Activated naive CD8-positive, alpha-beta T cell treated with anti-CD3 and anti-CD28 coated beads, Interleukin-2, amount 10 ng/mL, durations not matched to agents 7 days and 5 days (primary cell): ENCODE measurements around the gene CALN1. TPM values are rescaled to one million over a fixed set of nuclear protein-coding genes. Genes with fewer than 3 reads are reported as not detected.
"Not testable (repeated sequence)": the region's sequence is repeated elsewhere in the genome, so short reads cannot be mapped to it uniquely, and the experiment has no call there.

Source experiments
- ATAC-seq: fragments of 150-1000 bp; cut with Tn5 transposase; one replicate; pipeline ENCODE4 v1.10.0; 2021; ENCODE audit warnings: low read depth, moderate library complexity
- POLR2A ChIA-PET: fragments of 350-600 bp; sonication (Branson Sonifier 250); formaldehyde crosslinking; loops from one replicate; lab custom pipeline; 2021; ENCODE audit warnings: antibody characterized with exemption; lab: Charles Lee
- DNase-seq: peaks from one replicate; pipeline ENCODE4 v3.0.0; 2021
- H3K27ac Mint-ChIP-seq: one replicate; pipeline ENCODE4 v1.8.0; 2022; ENCODE audit warnings: mild to moderate bottlenecking, mixed read lengths
- H3K27me3 Mint-ChIP-seq: one replicate; pipeline ENCODE4 v1.8.0; 2022; ENCODE audit warnings: mild to moderate bottlenecking, moderate library complexity, mixed read lengths
- H3K36me3 Mint-ChIP-seq: one replicate; pipeline ENCODE4 v1.8.0; 2021; ENCODE audit warnings: mild to moderate bottlenecking, mixed read lengths
- H3K4me1 Mint-ChIP-seq: one replicate; pipeline ENCODE4 v1.8.0; 2021; ENCODE audit warnings: mixed read lengths
- H3K4me3 Mint-ChIP-seq: one replicate; pipeline ENCODE4 v1.8.0; 2022; ENCODE audit warnings: mild to moderate bottlenecking, moderate library complexity, mixed read lengths
- H3K9me3 Mint-ChIP-seq: one replicate; pipeline ENCODE4 v1.8.0; 2021; ENCODE audit warnings: mixed read lengths
- total RNA-seq, 2 experiments: library from RNA; stranded (reverse); gene quantifications; one replicate each; pipeline ENCODE4 v1.2.3, GENCODE V29; 2021

CALN1 gene
- total RNA-seq, 2 experiments from 2014 or later, result not detected

DNA sequence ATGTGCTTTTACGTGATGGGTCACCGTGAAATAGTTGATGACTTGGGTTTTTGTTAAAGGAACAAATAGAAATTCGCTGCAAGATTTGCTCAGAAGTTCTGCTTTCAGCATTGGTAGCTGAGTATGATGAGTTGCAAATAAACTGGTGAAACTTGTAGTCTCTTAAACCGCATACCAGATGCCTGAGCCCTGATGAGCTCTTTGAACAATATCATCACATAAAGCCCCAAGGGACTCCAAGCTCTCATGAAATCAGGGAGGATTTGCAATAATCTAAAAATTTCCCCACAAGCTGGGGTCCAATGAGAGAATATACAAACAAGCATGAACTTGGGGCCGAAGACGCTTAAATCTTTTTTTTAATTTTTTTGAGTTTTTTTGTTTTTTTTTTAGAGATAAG lies 312.4 kb downstream of the CALN1 start:
- DNase-seq (no peak), ATAC-seq (no peak)
- POLR2A ChIA-PET, result no interaction called here
- Mint-ChIP-seq H3K27ac (no peak overlapping the region), H3K36me3 (no peaks in the 10 kb centered on the region), H3K4me1 (no peaks in the 10 kb centered on the region), H3K4me3 (no peak overlapping the region), H3K27me3 (no peaks in the 10 kb centered on the region), H3K9me3 (peaks cover 3% of the 10 kb centered on the region)

DNA sequence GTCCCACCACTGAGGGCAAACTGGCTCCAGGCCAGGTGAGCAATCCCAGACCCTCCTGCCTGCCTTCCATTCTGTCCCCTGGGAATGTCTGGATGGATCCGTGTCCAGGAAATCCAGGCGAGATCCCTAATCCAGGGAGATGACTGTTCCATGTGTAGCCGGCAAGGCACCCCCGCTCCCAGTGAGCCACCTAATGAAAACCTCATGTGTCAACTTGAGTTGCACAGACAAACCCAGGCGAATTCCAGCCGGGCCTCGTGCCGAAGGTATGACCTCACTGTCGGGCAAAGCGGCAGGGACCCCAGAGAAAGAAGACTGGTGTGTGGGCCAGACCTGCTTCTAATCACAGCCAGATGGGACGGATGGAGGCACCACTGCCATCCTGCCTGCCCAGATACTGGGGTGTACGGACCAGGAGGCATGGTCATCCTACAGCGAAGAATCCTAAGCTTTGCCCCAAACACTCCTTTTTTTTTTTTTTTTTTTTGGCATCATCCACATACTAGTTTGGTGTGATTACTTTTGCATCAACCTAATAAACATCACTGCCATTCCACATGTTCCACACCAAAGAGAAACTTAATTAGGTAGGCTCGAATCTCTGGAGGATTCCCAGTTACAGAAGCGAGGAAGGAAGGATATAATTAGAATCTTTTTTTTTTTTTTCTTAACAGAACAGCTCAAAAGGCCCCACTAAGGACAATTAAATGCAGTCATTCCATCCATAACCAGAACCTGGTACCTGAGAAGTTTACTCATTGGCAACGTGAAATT lies 313.1 kb downstream of the CALN1 start:
- DNase-seq (no peak), ATAC-seq (no peak)
- Mint-ChIP-seq H3K4me1 (no peaks in the 10 kb centered on the region), H3K27ac (no peak overlapping the region), H3K9me3 (peaks cover 3% of the 10 kb centered on the region), H3K36me3 (no peaks in the 10 kb centered on the region), H3K4me3 (no peak overlapping the region), H3K27me3 (no peaks in the 10 kb centered on the region)
- POLR2A ChIA-PET, result no interaction called here

DNA sequence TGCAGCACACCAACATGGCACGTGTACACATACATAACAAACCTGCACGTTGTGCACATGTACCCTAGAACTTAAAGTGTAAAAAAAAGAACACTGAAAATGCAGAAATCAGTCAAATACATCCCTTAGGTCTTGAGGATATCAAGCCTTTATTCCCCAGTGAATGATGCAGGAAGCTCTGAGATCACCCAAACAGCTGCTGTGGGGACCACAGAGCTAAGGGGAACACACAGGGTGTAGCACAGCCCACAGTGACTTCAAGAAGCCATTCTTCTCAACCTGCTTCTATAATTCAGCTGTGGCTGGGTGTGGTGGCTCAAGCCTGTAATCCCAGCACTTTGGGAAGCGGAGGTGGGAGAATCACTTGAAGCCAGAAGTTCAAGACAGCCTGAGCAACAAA lies 314.9 kb downstream of the CALN1 start:
- no peak for ATAC-seq
- POLR2A ChIA-PET, result no interaction called here
- Mint-ChIP-seq H3K4me3 (no peak overlapping the region), H3K36me3 (no peaks in the 10 kb centered on the region), H3K9me3 (no peaks in the 10 kb centered on the region), H3K27me3 (no peaks in the 10 kb centered on the region), H3K27ac (no peak overlapping the region), H3K4me1 (no peaks in the 10 kb centered on the region)
- DNase-seq, result no peak

DNA sequence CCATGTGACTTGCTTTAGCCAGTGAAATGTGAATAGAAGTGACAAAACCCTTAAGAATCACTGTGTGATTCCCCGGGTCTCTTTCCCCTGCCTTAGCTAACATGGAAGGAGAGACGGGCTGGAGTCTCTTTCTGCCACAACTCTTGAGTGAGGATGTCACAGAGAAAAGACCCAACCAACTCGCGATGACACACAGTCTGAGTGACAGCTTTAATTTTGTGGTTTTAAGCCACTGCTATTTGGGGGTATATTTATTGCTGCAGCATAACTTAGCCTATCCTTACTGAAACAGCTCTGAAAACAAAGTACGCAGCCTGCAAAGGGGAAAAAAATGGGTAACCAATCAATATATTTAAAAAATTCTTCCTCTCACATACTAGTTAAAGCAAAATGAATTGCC lies 319.4 kb downstream of the CALN1 start:
- ATAC-seq (no peak), DNase-seq (no peak)
- no peak overlapping the region for H3K27ac Mint-ChIP-seq
- peaks cover 2% of the 10 kb centered on the region for H3K9me3 Mint-ChIP-seq
- no peaks in the 10 kb centered on the region for H3K27me3 Mint-ChIP-seq
- H3K4me1 Mint-ChIP-seq, result no peaks in the 10 kb centered on the region
- H3K4me3 Mint-ChIP-seq, result no peak overlapping the region
- no peaks in the 10 kb centered on the region for H3K36me3 Mint-ChIP-seq
- POLR2A ChIA-PET, result no interaction called here

DNA sequence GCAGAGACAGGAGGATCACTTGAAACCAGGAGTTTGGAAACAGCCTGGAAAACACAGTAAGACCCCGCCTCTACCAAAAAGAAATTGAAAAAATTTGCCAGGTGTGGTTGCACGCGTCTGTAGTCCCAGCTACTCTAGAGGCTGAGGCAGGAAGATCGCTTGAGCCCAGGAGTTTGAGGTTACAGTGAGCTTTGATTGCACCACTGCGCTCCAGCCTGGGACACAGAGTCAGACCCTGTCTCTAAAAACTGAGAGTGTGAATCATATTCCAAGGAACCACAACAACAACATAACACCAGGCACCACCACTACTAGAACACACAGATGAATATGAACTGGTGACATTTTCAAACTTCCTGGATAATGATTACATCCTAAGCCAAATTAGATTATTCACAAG lies 324.2 kb downstream of the CALN1 start:
- POLR2A ChIA-PET, result no interaction called here
- Mint-ChIP-seq H3K27me3 (no peaks in the 10 kb centered on the region), H3K9me3 (peaks cover 2% of the 10 kb centered on the region), H3K27ac (no peak overlapping the region), H3K4me1 (no peaks in the 10 kb centered on the region), H3K4me3 (no peak overlapping the region), H3K36me3 (no peaks in the 10 kb centered on the region)
- no peak for ATAC-seq
- DNase-seq, result no peak

DNA sequence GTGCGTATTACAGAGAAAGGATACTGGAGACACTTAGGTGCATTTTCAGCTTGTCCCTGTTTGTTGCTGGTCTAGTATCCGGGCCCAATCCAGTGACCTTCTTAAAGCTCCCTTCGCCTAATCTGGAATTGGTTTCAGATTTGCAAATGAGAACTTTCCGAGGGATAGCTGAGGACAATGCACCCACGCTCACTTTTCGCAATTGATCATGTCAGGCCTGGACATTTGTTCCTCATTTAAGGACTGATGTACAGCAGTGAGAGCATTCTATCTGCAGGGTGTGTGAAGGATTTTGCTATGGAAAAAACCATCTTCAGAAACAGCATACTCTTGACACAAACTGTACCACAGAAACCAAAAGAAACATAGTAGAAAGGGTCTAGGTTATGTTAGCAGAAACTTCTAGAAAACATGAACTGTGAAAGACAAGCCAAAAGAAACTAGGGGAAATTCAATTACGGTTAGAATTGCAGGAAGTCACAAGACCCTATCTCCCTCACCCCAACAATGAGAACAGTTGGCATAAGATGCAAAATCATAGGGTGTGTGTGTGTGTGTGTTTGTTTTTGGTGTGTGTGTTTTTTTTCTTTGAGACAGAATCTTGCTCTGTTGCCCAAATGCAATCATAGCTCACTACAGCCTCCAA lies 331.1 kb downstream of the CALN1 start:
- Mint-ChIP-seq H3K4me3 (no peak overlapping the region), H3K27ac (no peak overlapping the region), H3K36me3 (no peaks in the 10 kb centered on the region), H3K9me3 (no peaks in the 10 kb centered on the region), H3K27me3 (no peaks in the 10 kb centered on the region), H3K4me1 (no peaks in the 10 kb centered on the region)
- DNase-seq, result no peak
- no peak for ATAC-seq
- POLR2A ChIA-PET, result no interaction called here

DNA sequence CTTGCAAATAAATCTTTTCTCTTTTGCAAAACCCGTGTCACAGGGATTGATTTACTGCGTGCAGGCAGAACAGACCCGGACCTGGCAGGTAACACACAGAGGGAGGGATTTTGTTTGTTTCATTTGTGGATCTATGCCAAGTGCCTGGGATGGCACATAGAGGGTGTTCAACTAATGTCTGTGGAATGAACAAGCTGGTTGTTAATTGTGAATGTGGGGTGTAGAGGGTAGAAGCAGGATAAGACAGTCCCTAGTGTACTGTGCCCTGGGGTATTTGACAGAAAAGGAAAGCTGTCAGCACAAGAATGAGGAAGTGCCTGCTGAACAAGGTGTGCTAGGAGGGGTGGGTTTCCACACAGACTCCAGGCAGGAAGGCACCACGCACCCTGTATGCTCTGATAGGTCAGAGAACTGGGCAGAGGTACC lies 331.8 kb downstream of the CALN1 start:
- H3K27me3 Mint-ChIP-seq, result no peaks in the 10 kb centered on the region
- ATAC-seq, result no peak
- no peak overlapping the region for H3K4me3 Mint-ChIP-seq
- no peaks in the 10 kb centered on the region for H3K4me1 Mint-ChIP-seq
- POLR2A ChIA-PET, result no interaction called here
- H3K36me3 Mint-ChIP-seq, result no peaks in the 10 kb centered on the region
- DNase-seq, result no peak
- no peak overlapping the region for H3K27ac Mint-ChIP-seq
- peaks cover 2% of the 10 kb centered on the region for H3K9me3 Mint-ChIP-seq

DNA sequence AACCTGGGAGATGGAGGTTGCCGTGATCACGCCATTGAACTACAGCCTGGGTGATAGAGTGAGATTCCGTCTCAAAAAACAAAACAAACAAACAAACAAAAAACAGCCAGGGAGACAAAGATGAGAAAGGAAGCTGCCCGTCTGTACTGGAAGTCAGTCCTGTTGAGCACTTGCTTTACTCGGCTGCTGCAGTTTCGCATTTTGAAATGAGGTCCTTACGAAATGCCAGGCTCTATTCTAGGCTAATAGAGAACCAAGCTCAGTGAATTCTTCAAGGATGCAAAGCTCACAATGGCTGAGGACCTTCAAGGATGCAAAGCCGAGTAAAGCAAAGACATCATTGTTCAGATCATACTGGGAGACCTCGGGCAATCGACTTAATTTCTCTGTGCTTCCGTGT lies 333.3 kb downstream of the CALN1 start:
- H3K27ac Mint-ChIP-seq, result no peak overlapping the region
- DNase-seq (no peak), ATAC-seq (no peak)
- H3K27me3 Mint-ChIP-seq, result no peaks in the 10 kb centered on the region
- no peaks in the 10 kb centered on the region for H3K4me1 Mint-ChIP-seq
- POLR2A ChIA-PET, result no interaction called here
- H3K36me3 Mint-ChIP-seq, result no peaks in the 10 kb centered on the region
- no peak overlapping the region for H3K4me3 Mint-ChIP-seq
- peaks cover 3% of the 10 kb centered on the region for H3K9me3 Mint-ChIP-seq

DNA sequence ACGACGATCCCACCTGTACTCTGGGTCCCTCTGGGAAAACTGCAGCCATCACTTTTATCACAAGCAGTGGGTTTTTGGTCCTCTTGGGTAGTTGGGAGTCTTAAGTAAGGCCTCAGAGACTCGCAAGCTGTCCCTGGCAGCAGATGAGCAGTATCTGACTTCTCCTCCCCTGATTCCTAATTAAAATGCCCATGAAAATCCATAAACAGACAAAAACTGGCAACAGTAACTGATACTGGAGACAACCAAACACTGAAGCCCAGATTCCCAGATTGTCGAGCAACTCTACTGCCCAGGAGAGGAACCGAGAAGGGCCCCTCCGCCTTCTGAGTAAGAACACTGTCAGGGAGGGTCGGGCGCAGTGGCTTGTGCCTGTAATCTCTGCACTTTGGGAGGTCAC lies 333.8 kb downstream of the CALN1 start:
- DNase-seq, result no peak
- no peaks in the 10 kb centered on the region for H3K4me1 Mint-ChIP-seq
- POLR2A ChIA-PET, result no interaction called here
- H3K4me3 Mint-ChIP-seq, result no peak overlapping the region
- no peak for ATAC-seq
- H3K27ac Mint-ChIP-seq, result no peak overlapping the region
- no peaks in the 10 kb centered on the region for H3K36me3 Mint-ChIP-seq
- H3K27me3 Mint-ChIP-seq, result no peaks in the 10 kb centered on the region
- peaks cover 5% of the 10 kb centered on the region for H3K9me3 Mint-ChIP-seq

DNA sequence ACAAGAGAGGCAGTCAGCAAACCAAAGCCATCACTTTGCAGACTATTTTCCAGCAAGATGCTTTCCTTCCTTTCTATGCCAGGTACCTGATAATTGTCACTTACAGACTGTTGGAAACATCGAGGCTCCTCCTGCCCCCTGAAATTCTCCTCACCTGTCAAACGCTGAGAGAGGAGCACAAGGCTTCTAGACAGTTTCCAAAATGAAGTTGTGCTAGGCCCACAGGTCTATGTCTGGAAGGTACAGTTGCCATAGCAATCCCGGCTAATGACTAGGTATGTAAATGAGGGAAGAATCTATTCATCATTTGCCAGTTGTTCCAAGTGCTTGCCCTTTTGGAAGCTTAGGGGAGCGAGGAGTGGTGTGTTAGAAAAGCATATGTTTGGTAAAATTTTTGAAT lies 334.4 kb downstream of the CALN1 start:
- DNase-seq, result no peak
- H3K27me3 Mint-ChIP-seq, result no peaks in the 10 kb centered on the region
- no peak overlapping the region for H3K4me3 Mint-ChIP-seq
- peaks cover 5% of the 10 kb centered on the region for H3K9me3 Mint-ChIP-seq
- ATAC-seq, result no peak
- no peak overlapping the region for H3K27ac Mint-ChIP-seq
- H3K4me1 Mint-ChIP-seq, result no peaks in the 10 kb centered on the region
- no peaks in the 10 kb centered on the region for H3K36me3 Mint-ChIP-seq
- POLR2A ChIA-PET, result no interaction called here

DNA sequence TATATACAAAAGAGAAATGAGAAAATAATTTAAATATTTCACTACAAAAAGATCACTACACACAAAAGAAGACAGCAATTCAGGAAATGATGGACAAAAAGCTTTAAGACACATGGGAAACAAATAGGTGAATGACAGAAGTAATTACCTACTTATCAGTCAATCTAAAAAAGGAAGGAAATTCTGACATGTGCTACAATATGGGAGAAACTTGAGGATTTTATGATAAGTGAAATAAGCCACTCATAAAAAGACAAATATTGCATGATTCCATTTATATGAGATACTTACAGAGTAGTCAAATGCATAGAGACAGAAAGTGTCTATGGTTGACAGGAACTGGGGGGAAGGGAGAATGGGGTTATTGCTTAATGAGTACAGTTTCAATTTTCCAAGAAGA lies 339.2 kb downstream of the CALN1 start:
- H3K4me1 Mint-ChIP-seq, result no peaks in the 10 kb centered on the region
- peaks cover 5% of the 10 kb centered on the region for H3K9me3 Mint-ChIP-seq
- no peaks in the 10 kb centered on the region for H3K36me3 Mint-ChIP-seq
- DNase-seq, result no peak
- H3K4me3 Mint-ChIP-seq, result no peak overlapping the region
- no peak overlapping the region for H3K27ac Mint-ChIP-seq
- ATAC-seq, result no peak
- H3K27me3 Mint-ChIP-seq, result no peaks in the 10 kb centered on the region
- POLR2A ChIA-PET, result no interaction called here

DNA sequence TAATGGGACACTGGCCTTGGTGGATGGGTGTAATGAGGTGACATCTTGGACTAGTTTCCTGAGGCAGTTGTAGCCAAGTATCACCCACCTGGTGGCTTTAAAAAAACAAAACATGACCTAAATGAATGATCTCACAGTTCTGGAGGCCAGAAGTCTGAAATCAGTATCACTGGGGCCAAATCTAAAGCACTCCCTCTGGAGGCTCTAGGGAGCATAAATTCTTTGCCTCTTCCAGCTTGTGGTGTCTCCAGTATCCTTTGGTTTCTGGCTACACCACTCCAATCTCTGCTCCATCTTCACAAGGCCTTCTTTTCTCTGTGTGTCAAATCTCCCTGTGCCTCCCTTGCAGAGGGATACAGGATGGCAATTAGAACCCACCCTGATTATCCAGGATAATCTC lies 342.9 kb downstream of the CALN1 start:
- no peak overlapping the region for H3K27ac Mint-ChIP-seq
- H3K27me3 Mint-ChIP-seq, result no peaks in the 10 kb centered on the region
- H3K36me3 Mint-ChIP-seq, result no peaks in the 10 kb centered on the region
- DNase-seq (no peak), ATAC-seq (no peak)
- POLR2A ChIA-PET, result no interaction called here
- H3K9me3 Mint-ChIP-seq, result peaks cover 5% of the 10 kb centered on the region
- H3K4me1 Mint-ChIP-seq, result no peaks in the 10 kb centered on the region
- H3K4me3 Mint-ChIP-seq, result no peak overlapping the region

DNA sequence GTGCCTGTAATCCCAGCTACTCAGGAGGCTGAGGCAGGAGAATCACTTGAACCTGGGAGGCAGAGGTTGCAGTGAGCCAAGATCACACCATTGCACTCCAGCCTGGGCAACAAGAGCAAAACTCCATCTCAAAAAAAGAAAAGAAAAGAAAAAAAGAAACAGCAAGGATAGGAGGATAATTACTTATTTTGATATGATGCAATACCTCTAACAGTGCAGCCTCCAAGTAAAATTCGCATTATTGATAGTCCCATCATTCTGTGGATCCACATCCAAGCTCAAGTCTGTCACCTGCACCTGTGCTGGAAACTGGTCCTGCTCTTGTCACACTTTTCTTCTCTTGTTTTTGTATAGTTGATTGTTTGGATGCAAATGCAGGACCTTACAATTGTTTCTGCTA lies 346.4 kb downstream of the CALN1 start:
- H3K27me3 Mint-ChIP-seq, H3K4me3 Mint-ChIP-seq, ATAC-seq, H3K36me3 Mint-ChIP-seq, H3K4me1 Mint-ChIP-seq, H3K9me3 Mint-ChIP-seq, H3K27ac Mint-ChIP-seq, POLR2A ChIA-PET, DNase-seq: not testable (repeated sequence)

DNA sequence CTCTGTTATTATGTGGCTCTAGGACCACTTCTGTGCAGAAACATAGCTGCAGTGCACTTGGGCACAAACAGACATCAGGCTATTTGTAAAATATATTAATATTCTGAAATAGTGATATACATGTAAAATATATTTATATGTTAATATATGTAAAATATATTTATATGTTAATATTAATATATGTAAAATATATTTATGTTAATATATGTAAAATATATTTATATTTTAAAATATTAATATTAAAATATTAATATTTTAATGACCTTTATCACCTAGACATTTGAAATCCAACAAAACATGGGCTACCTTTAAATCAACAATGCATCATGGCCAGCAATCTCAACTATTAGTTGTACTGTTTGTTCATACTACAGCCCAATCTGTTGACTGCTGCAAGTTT lies 347.2 kb downstream of the CALN1 start:
- H3K27me3 Mint-ChIP-seq, result no peaks in the 10 kb centered on the region
- no peak for DNase-seq
- no peak overlapping the region for H3K27ac Mint-ChIP-seq
- H3K4me1 Mint-ChIP-seq, result no peaks in the 10 kb centered on the region
- peaks cover 5% of the 10 kb centered on the region for H3K9me3 Mint-ChIP-seq
- POLR2A ChIA-PET, result no interaction called here
- no peak for ATAC-seq
- no peaks in the 10 kb centered on the region for H3K36me3 Mint-ChIP-seq
- no peak overlapping the region for H3K4me3 Mint-ChIP-seq
